A549 (cell line): Measurements from ENCODE around the gene ACBD3. TPM values are rescaled to one million over a fixed set of nuclear protein-coding genes. Genes with fewer than 3 reads are reported as not detected.

Experiments
- ATAC-seq, 2 experiments: fragments of 200-7000 bp in 1 of 2; fragments of >200 bp in 1 of 2; cut with Nextera tagmentation in 1 of 2; cut with Tn5 transposase in 1 of 2; 3 replicates each; pipeline versions ENCODE4 v1.8.0 to v1.9.1; 2018 to 2020; ENCODE audit warnings: mild to moderate bottlenecking in 1 of 2, moderate library complexity in 1 of 2
- CTCF ChIA-PET: fragments of 300-600 bp; sonication (Branson Sonifier 250); formaldehyde crosslinking; extraction: SDS; loops from one replicate; lab custom pipeline; 2021; ENCODE audit warnings: antibody characterized with exemption, inconsistent platforms; lab: Yijun Ruan, JAX
- POLR2A ChIA-PET: fragments of 350-600 bp; formaldehyde crosslinking; extraction: SDS; loops from one replicate; lab custom pipeline; 2021; ENCODE audit warnings: antibody characterized with exemption, inconsistent platforms; lab: Yijun Ruan, JAX
- DNase-seq, 2 experiments: peaks; one replicate each; pipeline versions ENCODE4 v3.0.0 to v3.0.0-alpha.2; 2011 to 2016; ENCODE audit warnings: low read depth in 1 of 2, low spot score in 1 of 2
- FAIRE-seq: peaks from 2 replicates; lab custom pipeline; 2011; peaks lifted over from hg19 to GRCh38; lab: Jason Lieb, UNC
- H3K27ac ChIP-seq, 2 experiments: fragments of >200 bp; sonication (Bioruptor Twin); formaldehyde crosslinking; 3 replicates each; pipeline ENCODE4 v1.5.1; 2016 to 2017
- H3K4me1 ChIP-seq: fragments of >200 bp; sonication (Bioruptor Twin); formaldehyde crosslinking; 3 replicates; pipeline ENCODE4 v1.6.1; 2016
- H3K4me2 ChIP-seq: fragments of >200 bp; sonication (Bioruptor Twin); formaldehyde crosslinking; 3 replicates; pipeline ENCODE4 v1.6.1; 2016
- H3K4me3 ChIP-seq: fragments of >200 bp; sonication (Bioruptor Twin); formaldehyde crosslinking; 3 replicates; pipeline ENCODE4 v1.5.1; 2016
- H3K9me3 ChIP-seq: fragments of >200 bp; sonication (Bioruptor Twin); formaldehyde crosslinking; 3 replicates; pipeline ENCODE4 v1.6.1; 2016
- BCL3 ChIP-seq: fragments of >200 bp; sonication (Bioruptor Twin); formaldehyde crosslinking; IDR thresholded peaks from 3 replicates; pipeline ENCODE4 v1.6.1; 2016
- E2F6 ChIP-seq: IDR thresholded peaks from 2 replicates; pipeline ENCODE4 v1.6.1; 2012; ENCODE audit warnings: low read depth, borderline replicate concordance
- EHF ChIP-seq: fragments of 250-450 bp; sonication (Bioruptor Pico); IDR thresholded peaks from 2 replicates; pipeline ENCODE4 v1.5.0; 2020; ENCODE audit warnings: mild to moderate bottlenecking
- EHMT2 ChIP-seq: fragments of 200-600 bp; sonication (generic); IDR thresholded peaks from 2 replicates; pipeline ENCODE4 v1.6.1; 2016; ENCODE audit warnings: antibody characterized with exemption, low read depth, mild to moderate bottlenecking, moderate library complexity
- ELK1 ChIP-seq: fragments of 150-350 bp; IDR thresholded peaks from 2 replicates; pipeline ENCODE4 v1.6.1; 2014; ENCODE audit warnings: low read depth, mild to moderate bottlenecking, low read length
- EP300 ChIP-seq, 2 experiments: fragments of >200 bp; sonication (Bioruptor Twin); formaldehyde crosslinking; IDR thresholded peaks; 2 replicates in 1 of 2; 3 replicates in 1 of 2; pipeline ENCODE4 v1.6.1; 2016 to 2017
- GATA3 ChIP-seq: IDR thresholded peaks from 2 replicates; pipeline ENCODE4 v1.6.1; 2012; ENCODE audit warnings: borderline replicate concordance
- HEYL ChIP-seq: fragments of 250-450 bp; sonication (Bioruptor Pico); IDR thresholded peaks from 2 replicates; pipeline ENCODE4 v1.8.0; 2021; ENCODE audit warnings: mild to moderate bottlenecking, moderate library complexity
- HMGXB4 ChIP-seq: fragments of 250-450 bp; sonication (Bioruptor Pico); IDR thresholded peaks from 2 replicates; pipeline ENCODE4 v1.5.0; 2021; ENCODE audit warnings: mild to moderate bottlenecking, moderate library complexity, borderline replicate concordance
- KDM1A ChIP-seq: fragments of 200-600 bp; sonication (generic); IDR thresholded peaks from 2 replicates; pipeline ENCODE4 v1.6.1; 2016; ENCODE audit warnings: low read depth, mild to moderate bottlenecking
- NR3C1 ChIP-seq: fragments of >200 bp; sonication (Bioruptor Twin); formaldehyde crosslinking; IDR thresholded peaks from 3 replicates; pipeline ENCODE4 v1.6.1; 2017
- RARB ChIP-seq: fragments of 250-450 bp; sonication (Bioruptor Pico); IDR thresholded peaks from 2 replicates; pipeline ENCODE4 v1.8.0; 2021; ENCODE audit warnings: mild to moderate bottlenecking, moderate library complexity
- REST ChIP-seq: fragments of 200-600 bp; sonication (generic); IDR thresholded peaks from 2 replicates; pipeline ENCODE4 v1.6.1; 2016; ENCODE audit warnings: antibody characterized with exemption, mild to moderate bottlenecking, moderate library complexity
- SREBF2 ChIP-seq: fragments of 450-650 bp; IDR thresholded peaks from 2 replicates; pipeline ENCODE4 v1.6.1; 2014; ENCODE audit warnings: mild to moderate bottlenecking, moderate library complexity
- USF2 ChIP-seq: fragments of 450-650 bp; IDR thresholded peaks from 2 replicates; pipeline ENCODE4 v1.6.1; 2014; ENCODE audit warnings: antibody characterized with exemption
- ZFP36 ChIP-seq: fragments of 450-650 bp; IDR thresholded peaks from 2 replicates; pipeline ENCODE4 v1.6.1; 2014; ENCODE audit warnings: borderline replicate concordance; ENCODE audit not compliant: partially characterized antibody
- WGBS: methylation state at CpG from one replicate; pipeline ENCODE4 v1.1.6; 2017; ENCODE audit errors: missing lambda C conversion rate; 5-methylcytosine and 5-hydroxymethylcytosine counted together
- polyA plus RNA-seq, 4 experiments: library from polyadenylated mRNA; depleted of rRNA in 3 of 4; stranded (reverse); fragments of >200 nt; fragmentation: RNase III in 1 of 4; extraction: RNeasy Plus Mini Kit Qiagen cat#74134 plus additional on column Dnase treatment in 1 of 4; gene quantifications; 2 replicates in 3 of 4; 3 replicates in 1 of 4; pipeline ENCODE4 v1.2.3, GENCODE V29; 2011 to 2017

ACBD3 gene
- polyA plus RNA-seq, 2 of the 4 experiments (the other 2 are of a cell fraction) = 29.8 to 52.9 TPM

GRCh38 chr1:226187019-226187322, 430 bp upstream of the ACBD3 start:
- ATAC-seq (no peak), FAIRE-seq (no peak)
- WGBS = 7% methylated on average over 3 of the region's 10 CpGs

More at GRCh38 chr1:226187019-226187322, 430 bp upstream of the ACBD3 start:
- peak overlapping the region; percentile 73 for H3K4me3 ChIP-seq
- H3K27ac ChIP-seq = peak overlapping the region; percentile 85 to 97
- ChIA-PET CTCF (interaction anchor here (1.0 to 1.2 kb wide), 2 partner anchors 10 to 61 kb away, joined by 4 read pairs; no protein-coding TSS in a partner anchor), POLR2A (no interaction called here)
- peak overlapping the region; percentile 96 for H3K4me2 ChIP-seq
- H3K9me3 ChIP-seq = no peaks in the 10 kb centered on the region
- TF ChIP-seq HEYL (no peak), ZFP36 (no peak), RARB (CRISPR knock-in tag) (no peak), EHMT2 (no peak), E2F6 (no peak), EP300 (IDR thresholded peaks at IDR 0.05) (no peak), GATA3 (no peak), SREBF2 (no peak), BCL3 (no peak), KDM1A (no peak), HMGXB4 (CRISPR knock-in tag) (no peak), NR3C1 (no peak), REST (no peak), EHF (CRISPR knock-in tag) (no peak), ELK1 (no peak), USF2 (no peak)
- peaks cover 26% of the 10 kb centered on the region for H3K4me1 ChIP-seq
- peak in 1 of 2 experiments; percentile 56 for DNase-seq
